Measurements from ENCODE around the gene NEDD4L.

Gene NEDD4L

GRCh38 chr18:58116818-58117217 is 72.8 kb downstream of the NEDD4L start:
- TF ChIP-seq, protein P1, sequence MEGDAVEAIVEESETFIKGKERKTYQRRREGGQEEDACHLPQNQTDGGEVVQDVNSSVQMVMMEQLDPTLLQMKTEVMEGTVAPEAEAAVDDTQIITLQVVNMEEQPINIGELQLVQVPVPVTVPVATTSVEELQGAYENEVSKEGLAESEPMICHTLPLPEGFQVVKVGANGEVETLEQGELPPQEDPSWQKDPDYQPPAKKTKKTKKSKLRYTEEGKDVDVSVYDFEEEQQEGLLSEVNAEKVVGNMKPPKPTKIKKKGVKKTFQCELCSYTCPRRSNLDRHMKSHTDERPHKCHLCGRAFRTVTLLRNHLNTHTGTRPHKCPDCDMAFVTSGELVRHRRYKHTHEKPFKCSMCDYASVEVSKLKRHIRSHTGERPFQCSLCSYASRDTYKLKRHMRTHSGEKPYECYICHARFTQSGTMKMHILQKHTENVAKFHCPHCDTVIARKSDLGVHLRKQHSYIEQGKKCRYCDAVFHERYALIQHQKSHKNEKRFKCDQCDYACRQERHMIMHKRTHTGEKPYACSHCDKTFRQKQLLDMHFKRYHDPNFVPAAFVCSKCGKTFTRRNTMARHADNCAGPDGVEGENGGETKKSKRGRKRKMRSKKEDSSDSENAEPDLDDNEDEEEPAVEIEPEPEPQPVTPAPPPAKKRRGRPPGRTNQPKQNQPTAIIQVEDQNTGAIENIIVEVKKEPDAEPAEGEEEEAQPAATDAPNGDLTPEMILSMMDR (IDR thresholded peaks at IDR 0.05; ENCODE audit: insufficient read depth, low read length, missing control alignments) = no peak
- DNase-seq (ENCODE audit: low read depth, low spot score) = no peak
- no peak overlapping the region for H3K4me3 ChIP-seq (ENCODE audit: low read depth, low read length)
- CTCF ChIA-PET = interaction anchor here (0.8 to 2.9 kb wide), 3 partner anchors 9 to 235 kb away, joined by 3 to 12 read pairs (median 3); partner anchors contain the start of gene NEDD4L
- POLR2A ChIA-PET = interaction anchor here (0.6 kb wide), 1 partner anchor 64 kb away, joined by 4 read pairs; no protein-coding TSS in a partner anchor

GRCh38 chr18:58117786-58118403 is 73.9 kb downstream of the NEDD4L start:
- peak; percentile 26 for DNase-seq (ENCODE audit: low read depth, low spot score)
- TF ChIP-seq, protein P1 (IDR thresholded peaks at IDR 0.05; ENCODE audit: insufficient read depth, low read length, missing control alignments) = no peak
- ChIA-PET POLR2A (no interaction called here), CTCF (interaction anchor here (0.6 to 3.5 kb wide), 7 partner anchors 9 to 1474 kb away, joined by 3 to 19 read pairs (median 4); partner anchors contain the start of gene NEDD4L)
- no peak overlapping the region for H3K4me3 ChIP-seq (ENCODE audit: low read depth, low read length)

DNA sequence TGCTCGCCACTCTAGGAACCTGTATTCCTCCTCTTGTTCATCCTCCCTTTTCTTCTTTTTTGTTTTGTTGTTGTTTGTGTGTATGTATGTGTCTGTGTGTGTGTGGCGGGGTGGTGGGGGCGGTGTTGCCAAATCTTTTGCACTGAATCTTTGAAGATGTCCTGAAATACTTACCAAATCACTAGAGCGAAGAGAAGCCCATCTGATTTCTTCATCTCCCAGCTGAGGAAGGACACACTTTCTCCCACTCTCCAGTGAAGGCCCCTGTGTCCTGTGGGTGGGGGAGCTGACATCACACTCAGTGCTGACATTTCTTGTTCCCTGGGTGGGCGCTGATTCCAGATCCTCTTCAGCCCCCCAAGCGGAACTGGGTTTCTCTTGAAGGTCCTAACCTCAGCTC is 74.5 kb downstream of the NEDD4L start:
- H3K4me3 ChIP-seq (ENCODE audit: low read depth, low read length) = no peak overlapping the region
- TF ChIP-seq, protein P1 (IDR thresholded peaks at IDR 0.05; ENCODE audit: insufficient read depth, low read length, missing control alignments) = no peak
- DNase-seq (ENCODE audit: low read depth, low spot score) = no peak
- ChIA-PET POLR2A (no interaction called here), CTCF (interaction anchor here (1.0 to 3.5 kb wide), 7 partner anchors 8 to 236 kb away, joined by 3 to 19 read pairs (median 4); partner anchors contain the start of gene NEDD4L)

- CTCF ChIA-PET = interaction anchor here (1.0 to 3.5 kb wide), 6 partner anchors 9 to 238 kb away, joined by 3 to 19 read pairs (median 8); partner anchors contain the start of gene NEDD4L
- POLR2A ChIA-PET = no interaction called here
- DNase-seq (ENCODE audit: low read depth, low spot score) = no peak
- no peak overlapping the region for H3K4me3 ChIP-seq (ENCODE audit: low read depth, low read length)
- TF ChIP-seq, protein P1 (IDR thresholded peaks at IDR 0.05; ENCODE audit: insufficient read depth, low read length, missing control alignments) = no peak
These were observed 75.8 kb downstream of the NEDD4L start for GRCh38 chr18:58119819-58120218.

DNA sequence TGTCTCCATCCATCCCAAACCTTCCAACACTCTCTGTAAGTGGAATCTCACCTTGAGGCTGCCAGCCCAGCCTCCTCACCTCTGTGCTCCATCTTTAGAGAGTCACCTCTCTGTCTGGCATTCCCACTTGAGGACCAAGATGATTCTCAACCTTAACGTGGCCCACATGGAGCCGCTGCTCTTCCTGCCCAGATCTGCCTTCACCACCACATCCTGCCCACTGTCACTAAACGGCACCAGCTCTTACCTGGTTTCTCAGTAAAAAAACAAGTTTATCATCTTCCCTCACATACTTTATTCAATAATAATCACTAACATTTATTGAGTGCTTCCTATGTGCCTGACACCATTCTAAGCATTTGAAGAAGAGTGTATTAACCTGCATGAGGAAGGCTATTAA is 80.4 kb downstream of the NEDD4L start:
- DNase-seq (ENCODE audit: low read depth, low spot score) = no peak
- H3K4me3 ChIP-seq (ENCODE audit: low read depth, low read length) = no peak overlapping the region
- TF ChIP-seq, protein P1 (IDR thresholded peaks at IDR 0.05; ENCODE audit: insufficient read depth, low read length, missing control alignments) = no peak
- ChIA-PET POLR2A (no interaction called here), CTCF (interaction anchor here (1.0 to 5.0 kb wide), 7 partner anchors 10 to 494 kb away, joined by 3 to 80 read pairs (median 5); partner anchors contain the start of gene NEDD4L)

DNA sequence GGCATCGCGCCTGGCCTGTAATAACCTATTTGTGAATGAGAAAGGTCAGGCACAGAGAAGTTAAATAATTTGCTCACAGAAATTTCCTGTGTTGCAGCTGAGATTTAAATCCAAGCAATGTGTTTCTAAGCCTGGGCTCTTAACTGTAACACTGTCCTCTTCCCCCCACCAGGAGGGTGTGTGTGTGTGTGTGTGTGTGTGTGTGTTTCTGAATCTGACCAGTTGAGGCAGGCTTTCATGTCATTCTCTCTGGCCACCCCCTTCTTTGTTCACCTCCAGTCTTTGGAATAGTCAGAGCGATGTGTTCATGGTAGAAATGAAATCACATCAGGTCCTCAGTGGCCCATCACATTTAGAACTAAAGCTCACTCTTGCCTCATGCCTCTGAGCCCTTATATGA is 81.2 kb downstream of the NEDD4L start:
- H3K4me3 ChIP-seq (ENCODE audit: low read depth, low read length) = no peak overlapping the region
- POLR2A ChIA-PET = no interaction called here
- TF ChIP-seq, protein P1 (IDR thresholded peaks at IDR 0.05; ENCODE audit: insufficient read depth, low read length, missing control alignments) = no peak
- DNase-seq (ENCODE audit: low read depth, low spot score) = no peak
- CTCF ChIA-PET = interaction anchor here (0.6 to 5.0 kb wide), 8 partner anchors 9 to 495 kb away, joined by 3 to 80 read pairs (median 4); partner anchors contain the start of gene NEDD4L

Measured in AG04449 (cell line).